ENCODE data around the gene RILPL2.
"Not testable (repeated sequence)": the region's sequence is repeated elsewhere in the genome, so short reads cannot be mapped to it uniquely, and the experiment has no call there.

RILPL2 gene

GRCh38 chr12:123449249-123449733 is 12.8 kb upstream of the RILPL2 start:
- no peak for DNase-seq

DNA sequence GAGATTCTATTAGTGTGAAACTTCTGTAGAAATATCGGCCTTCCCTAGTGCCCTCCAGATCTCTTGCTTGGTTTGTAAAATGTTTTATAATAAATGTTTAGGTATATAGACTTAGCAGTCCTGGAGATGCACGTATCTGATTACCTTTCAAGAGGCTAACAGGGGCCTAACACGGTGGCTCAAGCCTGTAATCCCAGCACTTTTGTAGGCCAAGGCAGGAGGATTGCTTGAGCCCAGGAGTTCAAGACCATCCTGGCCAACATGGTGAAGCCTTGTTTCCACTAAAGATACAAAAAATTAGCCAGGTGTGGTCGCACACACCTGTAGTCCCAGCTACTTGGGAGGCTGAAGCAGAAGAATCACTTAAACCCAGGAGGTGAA is 9.8 kb upstream of the RILPL2 start:
- no peak for DNase-seq

- no peak for DNase-seq
These were observed 9.2 kb upstream of the RILPL2 start for GRCh38 chr12:123445388-123446332.

DNA sequence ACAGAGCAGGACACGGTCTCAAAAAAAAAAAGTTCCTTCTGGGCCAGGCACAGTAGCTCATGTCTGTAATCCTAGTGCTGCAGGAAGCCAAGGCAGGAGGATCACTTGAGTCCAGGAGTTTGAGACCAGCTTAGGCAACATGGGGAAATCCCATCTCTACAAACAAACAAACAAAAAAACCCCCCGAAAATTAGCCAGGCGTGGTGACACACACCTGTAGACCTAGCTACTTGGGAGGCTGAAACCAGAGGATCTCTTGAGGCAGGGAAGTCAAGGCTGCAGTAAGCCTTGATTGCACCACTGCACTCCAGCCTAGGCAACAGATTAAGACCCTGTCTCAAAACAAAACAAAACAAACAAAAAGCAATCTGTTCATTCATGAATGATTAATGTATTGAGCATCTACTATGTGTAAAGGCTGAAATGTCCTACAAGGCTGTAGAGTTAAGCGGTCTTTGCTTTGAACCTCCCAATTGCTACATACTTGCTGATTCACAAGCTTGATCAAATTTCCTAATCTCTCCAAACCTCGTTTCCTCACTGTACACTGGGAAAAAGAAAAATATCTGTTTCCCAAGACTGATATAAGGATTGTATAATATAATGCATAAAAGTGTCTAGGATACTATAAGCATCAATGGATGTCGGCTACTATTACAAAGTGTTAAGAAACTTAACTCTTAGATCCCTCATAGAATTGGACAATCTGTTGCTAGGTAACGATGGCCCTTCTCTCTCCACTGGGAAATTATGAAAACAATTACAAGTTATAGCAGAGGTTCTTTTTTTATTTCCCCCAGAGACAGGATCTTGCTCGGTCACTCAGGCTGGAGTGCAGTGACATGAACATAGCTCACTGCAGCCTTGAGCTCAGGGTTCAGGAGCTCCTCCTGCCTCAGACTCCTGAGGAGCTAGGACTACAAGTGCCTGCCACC is 7.9 kb upstream of the RILPL2 start:
- no peak for DNase-seq

DNA sequence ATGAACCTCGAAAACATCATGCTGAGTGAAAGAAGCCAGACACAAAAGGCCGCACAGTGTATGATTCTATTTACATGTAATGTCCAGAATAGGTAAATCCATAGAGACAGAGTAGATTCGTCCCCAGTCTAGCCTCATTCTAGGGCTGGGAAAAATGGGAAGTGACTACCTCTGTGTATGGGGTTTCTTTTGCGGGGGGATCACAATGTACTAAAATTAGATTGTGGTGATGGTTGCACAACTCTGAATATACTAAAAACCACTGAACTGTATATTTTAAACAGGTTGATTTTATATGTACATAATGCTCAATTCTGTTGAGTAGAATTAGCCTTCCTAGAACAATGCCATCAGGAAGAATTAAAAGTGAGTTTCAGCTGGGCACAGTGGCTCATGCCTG is 6.3 kb upstream of the RILPL2 start:
- DNase-seq: no peak

DNA sequence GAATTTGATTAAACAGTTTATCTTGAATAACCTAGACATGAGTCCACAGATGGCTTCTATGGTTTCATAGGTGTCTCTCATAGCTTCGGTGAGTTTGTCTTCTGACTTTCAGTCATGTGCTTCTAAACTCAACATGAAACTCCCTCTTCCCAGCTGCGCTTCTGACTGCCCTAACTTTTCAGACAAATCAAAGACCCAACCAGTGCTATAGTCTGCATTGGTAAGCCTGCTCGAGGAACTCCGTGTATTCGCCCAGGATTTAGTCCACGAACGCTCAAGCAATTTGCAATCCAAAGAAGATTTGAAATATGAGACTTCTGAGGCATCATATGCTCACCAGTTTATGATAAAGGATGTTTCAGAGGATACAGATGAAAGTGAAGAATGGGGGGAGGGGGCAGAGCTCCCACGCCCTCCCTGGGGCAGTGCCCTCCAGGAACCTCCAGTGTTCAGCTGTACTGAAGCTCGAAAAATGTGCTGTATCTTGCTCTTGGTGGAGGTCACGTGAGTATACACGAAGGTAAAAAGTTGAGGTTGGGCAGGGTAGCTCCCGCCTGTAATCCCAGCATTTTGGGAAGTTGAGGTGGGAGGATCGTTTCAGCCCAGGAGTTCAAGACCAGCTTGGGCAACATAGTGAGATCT is 5.2 kb upstream of the RILPL2 start:
- DNase-seq: no peak

- no peak for DNase-seq
These were observed 858 bp downstream of the RILPL2 start for GRCh38 chr12:123435636-123436016.

GRCh38 chr12:123433615-123434014 is 2.9 kb downstream of the RILPL2 start:
- DNase-seq: no peak

DNA sequence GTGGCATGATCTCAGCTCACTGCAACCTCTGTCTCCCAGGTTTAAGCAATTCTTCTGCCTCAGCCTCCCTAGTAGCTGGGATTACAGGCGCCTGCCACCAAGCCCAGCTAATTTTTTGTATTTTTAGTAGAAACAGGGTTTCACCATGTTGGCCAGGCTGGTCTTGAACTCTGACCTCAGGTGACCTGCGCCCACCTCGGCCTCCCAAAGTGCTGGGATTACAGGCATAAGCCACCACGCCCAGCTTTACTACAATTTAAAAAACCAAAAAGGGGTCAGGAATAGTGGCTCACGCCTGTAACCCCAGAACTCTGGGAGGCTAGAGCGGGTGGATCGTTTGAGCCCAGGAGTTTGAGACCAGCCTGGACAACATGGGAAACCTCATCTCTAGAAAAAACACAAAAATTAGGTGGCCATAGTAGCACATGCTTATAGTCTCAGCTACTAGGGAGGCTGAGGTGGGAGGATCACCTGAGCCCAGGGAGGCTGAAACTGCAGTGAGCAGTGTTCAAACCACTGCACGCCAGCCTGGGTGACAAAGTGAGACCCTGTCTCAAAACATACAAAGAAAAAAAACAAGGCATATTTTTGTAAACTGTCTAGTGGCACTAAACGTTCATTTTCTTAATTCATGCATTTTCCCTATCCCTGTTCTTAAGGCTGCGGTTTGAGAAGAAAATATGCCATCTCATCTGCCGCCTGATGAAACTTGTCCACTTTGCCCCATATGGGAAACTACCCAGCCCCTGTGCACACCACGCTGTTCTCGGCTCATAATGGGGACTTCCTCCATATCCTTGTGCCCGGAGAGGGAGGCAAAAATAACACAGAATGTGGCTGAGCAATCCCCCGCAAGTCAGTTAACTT is 4.3 kb downstream of the RILPL2 start:
- DNase-seq: not testable (repeated sequence)

GRCh38 chr12:123429101-123429500 is 7.4 kb downstream of the RILPL2 start:
- DNase-seq: not testable (repeated sequence)

DNA sequence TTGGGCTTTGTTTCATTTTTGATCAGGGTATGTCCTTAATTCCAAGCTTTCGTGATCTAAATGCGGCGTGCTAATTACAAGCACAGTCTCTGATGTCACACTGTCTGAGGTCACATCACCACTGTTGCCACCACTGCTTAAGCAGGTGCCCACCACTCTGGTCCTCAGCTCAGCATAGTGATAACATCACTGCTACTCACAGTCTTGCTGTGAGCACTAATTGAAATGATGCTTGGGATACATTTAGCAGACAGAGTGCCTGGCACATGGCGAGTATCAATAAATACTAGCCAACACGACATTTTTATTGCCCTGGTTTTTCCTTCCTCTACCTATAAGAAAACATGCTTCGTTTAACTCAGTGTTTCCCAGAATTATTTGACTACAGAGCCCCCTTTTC is 7.9 kb downstream of the RILPL2 start:
- no peak for DNase-seq

DNA sequence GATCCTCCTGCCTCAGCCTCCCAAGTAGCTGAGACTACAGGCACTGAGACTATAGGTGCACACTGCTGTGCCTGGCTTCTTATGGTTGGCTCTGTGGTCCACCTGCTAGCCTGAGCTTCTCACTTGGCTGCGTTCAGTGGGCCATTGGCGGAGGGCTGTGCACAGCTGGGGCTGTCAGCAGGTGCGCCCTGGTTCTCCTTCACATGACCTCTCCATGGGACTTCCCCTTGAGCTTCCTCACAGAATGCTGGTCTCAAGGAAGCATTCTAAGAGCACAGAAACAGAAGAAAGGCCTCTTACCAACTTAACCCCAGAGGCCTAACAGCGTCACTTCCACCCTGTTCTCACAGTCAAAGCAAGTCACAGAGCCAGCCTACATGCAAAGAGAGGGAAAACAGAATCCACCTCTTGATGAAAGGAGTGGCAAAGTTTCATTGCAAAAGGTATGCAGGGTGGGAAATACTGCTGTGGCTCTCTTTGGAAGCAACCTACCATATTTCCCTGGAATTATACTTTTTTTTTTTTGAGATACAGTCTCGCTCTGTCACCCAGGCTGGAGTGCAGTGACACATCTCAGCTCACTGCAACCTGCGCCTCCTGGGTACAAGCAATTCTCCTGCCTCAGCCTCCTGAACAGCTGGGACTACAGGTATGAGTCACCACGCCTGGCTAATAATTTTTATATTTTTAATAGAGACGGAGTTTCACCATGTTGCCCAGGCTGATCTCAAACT is 9.3 kb downstream of the RILPL2 start:
- DNase-seq: no peak

DNA sequence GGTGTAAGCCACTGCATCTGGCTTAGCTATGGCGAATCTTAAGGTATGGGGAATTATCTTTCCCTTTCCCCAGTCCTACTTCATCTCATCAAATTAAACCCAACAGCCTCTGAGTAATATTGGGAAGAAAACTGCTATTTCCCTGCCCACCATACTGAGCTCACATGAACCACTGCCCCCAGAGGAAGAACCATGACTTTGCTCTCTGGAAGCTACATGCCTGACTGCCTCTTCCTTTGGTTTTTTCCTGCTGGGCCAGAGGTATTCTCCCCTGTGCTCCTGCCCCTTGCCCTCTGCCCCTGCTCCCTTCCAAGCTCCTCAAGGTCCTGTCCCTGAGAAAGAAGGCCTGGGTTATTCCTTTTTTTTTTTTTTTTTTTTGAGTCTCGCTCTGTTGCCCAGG is 15.2 kb downstream of the RILPL2 start:
- DNase-seq: no peak

- DNase-seq: no peak
These were observed 26.5 kb downstream of the RILPL2 start for GRCh38 chr12:123410041-123410412.

DNA sequence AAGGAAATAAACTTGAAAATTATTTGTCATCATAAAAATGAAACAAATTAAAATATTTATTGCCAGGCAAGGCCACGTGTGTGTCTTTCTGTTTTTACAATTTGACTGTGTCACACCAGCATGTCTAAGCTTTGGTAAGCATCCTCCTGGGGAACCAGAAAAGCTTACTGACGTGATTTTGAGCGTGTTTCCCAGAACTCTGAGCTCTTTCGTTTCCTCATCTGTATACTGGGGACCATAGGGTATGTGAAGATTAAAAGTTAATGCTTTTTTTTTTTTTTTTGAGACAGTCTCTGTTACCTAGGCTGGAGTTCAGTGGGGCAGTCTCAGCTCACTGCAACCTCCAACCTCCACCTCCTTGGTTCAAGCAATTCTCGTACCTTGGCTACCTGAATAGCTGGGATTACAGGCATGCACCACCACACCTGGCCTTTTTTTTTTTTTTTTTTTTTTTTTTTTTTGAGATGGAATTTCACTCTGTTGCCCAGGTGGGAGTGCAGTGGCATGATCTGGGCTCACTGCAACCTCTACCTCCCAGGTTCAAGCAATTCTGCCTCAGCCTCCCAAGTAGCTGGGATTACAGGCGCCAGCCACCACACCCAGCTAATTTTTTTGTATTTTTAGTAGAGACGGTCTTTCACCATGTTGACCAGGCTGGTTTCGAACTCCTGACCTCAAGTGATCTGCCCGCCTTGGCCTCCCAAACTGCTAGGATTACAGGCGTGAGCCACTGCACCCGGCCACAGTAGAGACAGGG is 27.0 kb downstream of the RILPL2 start:
- DNase-seq: not testable (repeated sequence)

DNA sequence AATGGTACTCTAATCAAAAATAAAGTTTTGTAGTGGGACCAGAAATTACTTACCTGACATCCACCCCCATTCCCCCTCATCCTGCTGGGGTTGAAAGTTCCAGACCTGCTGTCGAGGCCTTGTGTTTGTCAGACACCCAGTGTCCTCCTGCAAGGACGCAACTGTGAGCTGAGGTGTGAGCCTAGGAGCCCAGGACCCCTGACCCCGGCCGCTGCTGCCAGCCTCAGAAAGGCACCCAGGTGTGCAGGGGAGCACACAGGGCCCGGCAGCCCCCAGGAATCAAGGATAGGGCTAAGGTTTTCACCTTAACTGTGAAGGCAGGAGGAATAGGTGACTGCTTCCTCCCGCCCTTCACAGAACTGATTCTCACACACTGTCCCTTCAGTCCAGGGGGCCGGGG is 27.9 kb downstream of the RILPL2 start:
- DNase-seq: not testable (repeated sequence)

DNA sequence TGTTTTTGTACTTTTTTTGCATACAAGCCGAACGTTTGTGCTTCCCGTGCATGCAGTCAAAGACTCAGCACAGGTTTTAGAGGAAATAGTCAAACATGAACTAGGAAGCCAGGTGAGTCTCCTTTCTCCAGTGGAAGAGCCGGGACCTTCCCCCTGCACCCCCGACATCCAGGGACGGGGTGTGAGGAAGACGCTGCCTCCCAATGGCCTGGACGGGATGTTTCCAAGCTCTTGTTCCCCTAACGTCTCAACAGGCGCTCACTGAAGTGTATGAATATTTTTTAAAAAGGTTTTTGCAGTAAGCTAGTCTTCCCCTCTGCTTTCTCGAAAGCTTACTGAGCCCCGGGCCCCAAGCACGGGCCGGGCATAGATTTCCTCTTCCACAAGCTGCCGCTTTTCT is 28.6 kb downstream of the RILPL2 start:
- not testable (repeated sequence) for DNase-seq

GRCh38 chr12:123407269-123407668 is 29.2 kb downstream of the RILPL2 start:
- DNase-seq: not testable (repeated sequence)

DNA sequence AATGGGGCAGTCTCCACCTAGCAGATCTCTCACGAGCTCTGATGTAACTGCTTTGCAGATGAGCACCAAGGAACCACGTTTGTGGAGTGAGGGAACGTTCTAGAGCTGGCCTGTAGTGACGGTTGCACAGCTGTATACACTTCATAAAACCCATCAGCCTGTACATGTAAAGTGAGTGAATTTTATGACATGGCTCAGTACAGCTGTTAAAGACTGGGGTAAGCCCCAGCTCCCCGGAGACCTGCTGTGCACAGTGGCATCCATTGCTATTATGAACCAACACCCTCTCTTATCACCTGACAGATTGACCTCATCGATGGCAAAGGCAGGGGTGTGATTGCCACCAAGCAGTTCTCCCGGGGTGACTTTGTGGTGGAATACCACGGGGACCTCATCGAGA is 31.9 kb downstream of the RILPL2 start:
- no peak for DNase-seq

Data from NCI-H2081 treated with DMSO at 0.1 percent for 48 hours (cell line).